ENCODE results near the gene USP14.

- TF ChIP-seq CTCF (IDR thresholded peaks at IDR 0.05) (no peak), POLR2A (IDR thresholded peaks at IDR 0.05) (no peak)
Measured at GRCh38 chr18:195651-196050, 37.3 kb downstream of the USP14 start.
